Choroid plexus epithelial cell (primary cell): ENCODE data around the gene NUP93.
"Not testable (repeated sequence)": the region's sequence is repeated elsewhere in the genome, so short reads cannot be mapped to it uniquely, and the experiment has no call there.

Experiments
- DNase-seq: peaks from one replicate; pipeline ENCODE4 v3.0.0-alpha.2; 2010; ENCODE audit warnings: low read depth
- H3K4me3 ChIP-seq: 2 replicates; pipeline ENCODE4 v1.5.1; 2011; ENCODE audit warnings: low read depth, mild to moderate bottlenecking, control low read depth, low read length, moderate library complexity
- CTCF ChIP-seq: conservative IDR thresholded peaks from 2 replicates; pipeline ENCODE4 v1.5.1; 2011; ENCODE audit warnings: low read depth, mild to moderate bottlenecking, control low read depth, inconsistent platforms, low read length, moderate library complexity

NUP93 gene

GRCh38 chr16:56732366-56732765 lies 2.4 kb downstream of the NUP93 start:
- DNase-seq = no peak
- TF ChIP-seq CTCF = no peak
- no peak overlapping the region for H3K4me3 ChIP-seq

- TF ChIP-seq CTCF = no peak
- no peak overlapping the region for H3K4me3 ChIP-seq
- no peak for DNase-seq
Observed at GRCh38 chr16:56732832-56733231, 2.9 kb downstream of the NUP93 start.

- no peak for TF ChIP-seq CTCF
- no peak overlapping the region for H3K4me3 ChIP-seq
- DNase-seq = no peak
Observed at GRCh38 chr16:56734429-56734828, 4.5 kb downstream of the NUP93 start.

GRCh38 chr16:56736476-56736875 lies 6.5 kb downstream of the NUP93 start:
- no peak overlapping the region for H3K4me3 ChIP-seq
- TF ChIP-seq CTCF = no peak

GRCh38 chr16:56737539-56737938 lies 7.6 kb downstream of the NUP93 start:
- DNase-seq = no peak
- H3K4me3 ChIP-seq = no peak overlapping the region
- TF ChIP-seq CTCF = no peak

More at GRCh38 chr16:56736476-56736875, 6.5 kb downstream of the NUP93 start:
- DNase-seq = no peak

- no peak for DNase-seq
- no peak overlapping the region for H3K4me3 ChIP-seq
- no peak for TF ChIP-seq CTCF
Observed at GRCh38 chr16:56738221-56738620, 8.3 kb downstream of the NUP93 start.

- not testable (repeated sequence) for DNase-seq, H3K4me3 ChIP-seq
Observed at GRCh38 chr16:56739378-56739777, 9.4 kb downstream of the NUP93 start.

GRCh38 chr16:56741399-56741798 lies 11.5 kb downstream of the NUP93 start:
- no peak for DNase-seq
- TF ChIP-seq CTCF = no peak
- H3K4me3 ChIP-seq = no peak overlapping the region
